ENCODE results near the gene EEF2. TPM values are rescaled to one million over a fixed set of nuclear protein-coding genes. Genes with fewer than 3 reads are reported as not detected.

EEF2 gene
- total RNA-seq, 1 donor from 2014 or later: 1,288 TPM

DNA sequence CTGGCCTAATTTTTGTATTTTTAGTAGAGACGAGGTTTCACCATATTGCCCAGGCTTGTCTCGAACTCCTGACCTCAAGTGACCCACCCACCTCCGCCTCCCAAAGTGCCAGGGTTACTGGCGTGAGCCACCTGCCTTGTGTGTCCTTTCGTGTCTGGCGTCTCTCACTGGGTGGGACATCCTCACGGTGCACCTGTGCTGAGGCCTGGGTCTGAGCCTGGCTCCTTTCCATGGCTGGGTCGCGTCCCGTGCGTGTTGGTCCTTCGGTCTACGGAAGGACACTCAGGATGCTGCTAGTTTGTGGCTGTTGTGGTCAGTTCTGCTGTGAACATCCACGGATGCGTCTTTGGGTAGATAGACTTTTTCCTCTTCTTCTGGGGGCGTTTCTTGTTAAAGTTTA lies 41.9 kb upstream of the EEF2 start:
- Mint-ChIP-seq H3K27ac (no peak overlapping the region), H3K4me1 (no peaks in the 10 kb centered on the region), H3K27me3 (ENCODE audit: insufficient read depth, low read depth) (no peaks in the 10 kb centered on the region), H3K9me3 (no peaks in the 10 kb centered on the region), H3K36me3 (peaks cover 10% of the 10 kb centered on the region), H3K4me3 (no peak overlapping the region)
- H3K4me1 ChIP-seq: no peaks in the 10 kb centered on the region
- H3K4me2 ChIP-seq: no peak overlapping the region
- no peak for TF ChIP-seq EZH2 (IDR thresholded peaks at IDR 0.05)
- TF ChIP-seq EZH2phosphoT487 (IDR thresholded peaks at IDR 0.05): no peak
- no peak overlapping the region for H2AFZ ChIP-seq (replicated peaks)
- H4K20me1 ChIP-seq (ENCODE audit: low read depth): peaks cover 7% of the 10 kb centered on the region
- H3K9me3 ChIP-seq (ENCODE audit: low read depth): no peaks in the 10 kb centered on the region
- H3K79me2 ChIP-seq (ENCODE audit: low read depth): peaks cover 11% of the 10 kb centered on the region
- H3K36me3 ChIP-seq: no peaks in the 10 kb centered on the region
- H3K27ac ChIP-seq: no peak overlapping the region
- no peaks in the 10 kb centered on the region for H3K27me3 ChIP-seq
- no peaks in the 10 kb centered on the region for H3F3A ChIP-seq (ENCODE audit: low read depth)
- H3K4me3 ChIP-seq: no peak overlapping the region
- no peak for DNase-seq (ENCODE audit: low spot score)
- H3K9ac ChIP-seq: no peak overlapping the region

DNA sequence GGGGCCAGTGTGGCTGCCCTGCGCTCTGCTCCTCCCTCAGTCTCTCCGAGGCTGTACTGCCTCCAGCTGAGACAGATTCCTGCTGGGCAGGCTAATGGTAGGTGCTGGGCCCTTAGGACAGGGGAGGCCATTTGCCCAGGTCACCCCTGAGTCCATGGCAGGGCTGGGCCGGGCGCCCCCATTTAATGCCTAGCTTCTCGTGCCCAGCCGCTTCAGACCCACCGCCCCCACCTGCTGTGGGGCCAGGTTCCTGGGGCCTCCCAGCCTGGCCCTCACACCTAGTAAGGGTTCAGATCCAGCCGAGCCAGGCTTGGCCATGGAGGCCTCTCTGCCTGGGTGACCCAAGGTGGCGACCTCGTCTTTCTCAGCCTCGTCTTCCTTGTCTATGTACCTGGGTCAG lies 40.1 kb upstream of the EEF2 start:
- H3K27ac ChIP-seq: no peak overlapping the region
- Mint-ChIP-seq H3K4me3 (no peak overlapping the region), H3K27ac (no peak overlapping the region), H3K36me3 (peaks cover 15% of the 10 kb centered on the region), H3K27me3 (ENCODE audit: insufficient read depth, low read depth) (no peaks in the 10 kb centered on the region), H3K9me3 (no peaks in the 10 kb centered on the region), H3K4me1 (no peaks in the 10 kb centered on the region)
- H3K9me3 ChIP-seq (ENCODE audit: low read depth): no peaks in the 10 kb centered on the region
- peaks cover 13% of the 10 kb centered on the region for H4K20me1 ChIP-seq (ENCODE audit: low read depth)
- no peak overlapping the region for H3K4me2 ChIP-seq
- no peak overlapping the region for H3K9ac ChIP-seq
- H3K79me2 ChIP-seq (ENCODE audit: low read depth): peaks cover 29% of the 10 kb centered on the region
- no peaks in the 10 kb centered on the region for H3F3A ChIP-seq (ENCODE audit: low read depth)
- H2AFZ ChIP-seq (replicated peaks): no peak overlapping the region
- DNase-seq (ENCODE audit: low spot score): no peak
- no peaks in the 10 kb centered on the region for H3K36me3 ChIP-seq
- H3K4me3 ChIP-seq: no peak overlapping the region
- H3K4me1 ChIP-seq: no peaks in the 10 kb centered on the region
- no peak for TF ChIP-seq EZH2phosphoT487 (IDR thresholded peaks at IDR 0.05)
- TF ChIP-seq, protein P1, sequence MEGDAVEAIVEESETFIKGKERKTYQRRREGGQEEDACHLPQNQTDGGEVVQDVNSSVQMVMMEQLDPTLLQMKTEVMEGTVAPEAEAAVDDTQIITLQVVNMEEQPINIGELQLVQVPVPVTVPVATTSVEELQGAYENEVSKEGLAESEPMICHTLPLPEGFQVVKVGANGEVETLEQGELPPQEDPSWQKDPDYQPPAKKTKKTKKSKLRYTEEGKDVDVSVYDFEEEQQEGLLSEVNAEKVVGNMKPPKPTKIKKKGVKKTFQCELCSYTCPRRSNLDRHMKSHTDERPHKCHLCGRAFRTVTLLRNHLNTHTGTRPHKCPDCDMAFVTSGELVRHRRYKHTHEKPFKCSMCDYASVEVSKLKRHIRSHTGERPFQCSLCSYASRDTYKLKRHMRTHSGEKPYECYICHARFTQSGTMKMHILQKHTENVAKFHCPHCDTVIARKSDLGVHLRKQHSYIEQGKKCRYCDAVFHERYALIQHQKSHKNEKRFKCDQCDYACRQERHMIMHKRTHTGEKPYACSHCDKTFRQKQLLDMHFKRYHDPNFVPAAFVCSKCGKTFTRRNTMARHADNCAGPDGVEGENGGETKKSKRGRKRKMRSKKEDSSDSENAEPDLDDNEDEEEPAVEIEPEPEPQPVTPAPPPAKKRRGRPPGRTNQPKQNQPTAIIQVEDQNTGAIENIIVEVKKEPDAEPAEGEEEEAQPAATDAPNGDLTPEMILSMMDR (IDR thresholded peaks at IDR 0.05): no peak
- TF ChIP-seq EZH2 (IDR thresholded peaks at IDR 0.05): no peak
- no peaks in the 10 kb centered on the region for H3K27me3 ChIP-seq

DNA sequence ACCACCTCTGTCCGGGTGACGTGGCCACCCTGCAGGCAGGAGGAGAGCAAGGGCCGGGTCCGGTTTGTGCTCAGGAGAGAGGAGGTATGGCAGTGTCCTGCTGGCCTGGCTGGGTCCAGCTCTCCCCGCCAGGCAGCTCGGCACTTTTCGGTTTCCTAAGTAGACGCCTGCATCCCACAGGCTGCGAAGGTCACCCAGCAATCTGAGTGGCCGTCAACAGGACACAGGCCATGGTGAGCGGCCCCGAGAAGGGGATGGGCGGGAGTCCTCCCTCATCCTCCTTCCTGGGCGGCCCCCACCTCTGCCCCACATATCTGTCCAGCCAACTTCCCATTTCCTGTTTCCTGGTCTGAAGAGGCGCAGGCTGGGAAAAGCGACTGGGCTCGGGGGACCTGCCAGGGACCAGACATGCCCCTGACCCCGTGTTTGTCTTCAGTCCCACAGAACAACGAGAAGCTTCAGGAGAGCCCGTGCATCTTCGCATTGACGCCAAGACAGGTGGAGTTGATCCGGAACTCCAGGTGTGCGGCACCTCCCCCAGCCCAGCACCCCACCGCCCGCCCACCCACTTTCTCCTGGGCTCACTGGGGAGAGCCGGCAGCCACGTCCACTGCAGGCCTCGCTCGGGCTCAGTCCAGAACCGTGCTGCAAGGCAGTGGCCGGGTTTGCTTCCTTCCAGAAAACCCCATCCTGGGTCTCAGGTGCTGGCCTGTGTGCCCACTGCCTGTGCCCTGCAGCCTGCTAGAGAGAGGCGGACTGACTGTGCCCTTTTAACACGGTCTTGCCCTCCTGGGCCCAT lies 38.5 kb upstream of the EEF2 start:
- peaks cover 15% of the 10 kb centered on the region for H3K36me3 Mint-ChIP-seq
- Histone ChIP-seq H3K9ac (no peak overlapping the region), H3K9me3 (ENCODE audit: low read depth) (no peaks in the 10 kb centered on the region), H3K79me2 (ENCODE audit: low read depth) (peaks cover 42% of the 10 kb centered on the region), H3K4me3 (no peak overlapping the region), H3K4me1 (no peaks in the 10 kb centered on the region), H3F3A (ENCODE audit: low read depth) (no peaks in the 10 kb centered on the region), H3K27ac (no peak overlapping the region), H3K4me2 (no peak overlapping the region), H4K20me1 (ENCODE audit: low read depth) (peaks cover 26% of the 10 kb centered on the region), H3K36me3 (no peaks in the 10 kb centered on the region), H3K27me3 (no peaks in the 10 kb centered on the region), H2AFZ (replicated peaks) (no peak overlapping the region)
- no peak overlapping the region for H3K27ac Mint-ChIP-seq
- H3K4me3 Mint-ChIP-seq: no peak overlapping the region
- H3K9me3 Mint-ChIP-seq: no peaks in the 10 kb centered on the region
- TF ChIP-seq EZH2phosphoT487 (IDR thresholded peaks at IDR 0.05): no peak
- TF ChIP-seq, protein P1 (IDR thresholded peaks at IDR 0.05): no peak
- no peak for TF ChIP-seq EZH2 (IDR thresholded peaks at IDR 0.05)
- no peak for DNase-seq (ENCODE audit: low spot score)
- no peaks in the 10 kb centered on the region for H3K27me3 Mint-ChIP-seq (ENCODE audit: insufficient read depth, low read depth)
- no peaks in the 10 kb centered on the region for H3K4me1 Mint-ChIP-seq

DNA sequence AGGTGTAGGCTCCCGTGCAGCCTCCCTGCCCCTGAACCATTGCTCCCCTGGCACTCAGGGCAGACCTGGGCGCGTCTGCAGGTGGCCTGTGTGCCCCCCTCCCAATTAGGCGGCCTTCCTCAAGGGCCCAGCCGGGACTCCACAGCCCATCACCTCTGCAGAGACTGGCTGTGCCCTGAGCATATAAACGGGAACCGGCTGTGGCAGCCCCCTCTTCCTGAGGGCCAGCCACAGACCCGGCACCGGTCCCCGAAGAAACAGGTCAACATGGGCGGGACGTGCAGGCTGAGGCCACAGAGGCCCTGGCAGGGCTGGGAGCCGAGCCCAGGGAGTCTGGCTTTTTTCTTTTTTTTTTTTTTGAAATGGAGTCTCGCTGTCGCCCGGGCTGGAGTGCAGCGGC lies 34.3 kb upstream of the EEF2 start:
- Histone ChIP-seq H3K79me2 (ENCODE audit: low read depth) (peaks cover 81% of the 10 kb centered on the region), H3K4me2 (no peak overlapping the region), H3K27ac (no peak overlapping the region), H3K9me3 (ENCODE audit: low read depth) (no peaks in the 10 kb centered on the region), H3K36me3 (no peaks in the 10 kb centered on the region), H3K27me3 (no peaks in the 10 kb centered on the region), H2AFZ (replicated peaks) (no peak overlapping the region), H3K4me1 (no peaks in the 10 kb centered on the region), H3K4me3 (no peak overlapping the region), H4K20me1 (ENCODE audit: low read depth) (peaks cover 64% of the 10 kb centered on the region), H3F3A (ENCODE audit: low read depth) (no peaks in the 10 kb centered on the region), H3K9ac (no peak overlapping the region)
- H3K4me3 Mint-ChIP-seq: no peak overlapping the region
- no peaks in the 10 kb centered on the region for H3K4me1 Mint-ChIP-seq
- no peak for DNase-seq (ENCODE audit: low spot score)
- no peaks in the 10 kb centered on the region for H3K9me3 Mint-ChIP-seq
- peaks cover 12% of the 10 kb centered on the region for H3K36me3 Mint-ChIP-seq
- TF ChIP-seq EZH2 (IDR thresholded peaks at IDR 0.05) (no peak), EZH2phosphoT487 (IDR thresholded peaks at IDR 0.05) (no peak)
- TF ChIP-seq, protein P1 (IDR thresholded peaks at IDR 0.05): no peak
- H3K27ac Mint-ChIP-seq: no peak overlapping the region
- no peaks in the 10 kb centered on the region for H3K27me3 Mint-ChIP-seq (ENCODE audit: insufficient read depth, low read depth)

All from neural progenitor cell (in vitro differentiated cells).